ENCODE measurements around the gene FOXE1. TPM values are rescaled to one million over a fixed set of nuclear protein-coding genes. Genes with fewer than 3 reads are reported as not detected.

FOXE1 gene
- total RNA-seq, 2 experiments from 2014 or later = not detected

DNA sequence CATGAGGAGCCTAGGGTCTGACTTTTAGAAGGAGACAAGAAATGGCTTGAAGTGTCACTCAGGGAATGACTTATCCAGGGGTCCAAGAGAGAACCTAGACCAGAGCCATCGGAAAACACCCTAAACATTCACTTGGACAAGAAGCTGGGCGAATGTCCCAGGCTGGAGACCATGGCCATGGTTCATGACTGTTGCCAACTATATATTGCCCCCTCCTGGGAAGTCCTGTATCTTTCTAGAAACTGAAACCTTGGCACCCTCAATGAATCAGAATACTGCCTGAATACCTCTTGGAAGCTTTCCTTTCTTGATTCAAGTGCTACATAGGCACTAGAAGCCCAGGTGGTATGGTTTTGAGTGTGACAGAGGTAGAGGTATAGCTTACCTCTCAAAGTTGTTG is 39.4 kb downstream of the FOXE1 start:
- TF ChIP-seq, protein P1, sequence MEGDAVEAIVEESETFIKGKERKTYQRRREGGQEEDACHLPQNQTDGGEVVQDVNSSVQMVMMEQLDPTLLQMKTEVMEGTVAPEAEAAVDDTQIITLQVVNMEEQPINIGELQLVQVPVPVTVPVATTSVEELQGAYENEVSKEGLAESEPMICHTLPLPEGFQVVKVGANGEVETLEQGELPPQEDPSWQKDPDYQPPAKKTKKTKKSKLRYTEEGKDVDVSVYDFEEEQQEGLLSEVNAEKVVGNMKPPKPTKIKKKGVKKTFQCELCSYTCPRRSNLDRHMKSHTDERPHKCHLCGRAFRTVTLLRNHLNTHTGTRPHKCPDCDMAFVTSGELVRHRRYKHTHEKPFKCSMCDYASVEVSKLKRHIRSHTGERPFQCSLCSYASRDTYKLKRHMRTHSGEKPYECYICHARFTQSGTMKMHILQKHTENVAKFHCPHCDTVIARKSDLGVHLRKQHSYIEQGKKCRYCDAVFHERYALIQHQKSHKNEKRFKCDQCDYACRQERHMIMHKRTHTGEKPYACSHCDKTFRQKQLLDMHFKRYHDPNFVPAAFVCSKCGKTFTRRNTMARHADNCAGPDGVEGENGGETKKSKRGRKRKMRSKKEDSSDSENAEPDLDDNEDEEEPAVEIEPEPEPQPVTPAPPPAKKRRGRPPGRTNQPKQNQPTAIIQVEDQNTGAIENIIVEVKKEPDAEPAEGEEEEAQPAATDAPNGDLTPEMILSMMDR (IDR thresholded peaks at IDR 0.05) = no peak
- peaks cover 3% of the 10 kb centered on the region for H3K36me3 ChIP-seq (ENCODE audit: insufficient read depth, low read length)
- ChIA-PET CTCF (interaction anchor here (0.9 to 4.0 kb wide), 4 partner anchors 9 to 90 kb away, joined by 3 to 78 read pairs (median 4); partner anchors contain the start of genes ANP32B and TRMO), POLR2A (interaction anchor here (0.6 to 5.8 kb wide), 4 partner anchors 9 to 29 kb away, joined by 3 to 60 read pairs (median 6); partner anchors contain the start of gene TRMO)
- H3K4me3 ChIP-seq (ENCODE audit: low read length) = no peak overlapping the region
- Mint-ChIP-seq H3K4me1 (ENCODE audit: low read depth) (peaks cover 20% of the 10 kb centered on the region), H3K36me3 (ENCODE audit: low read depth) (peaks cover 22% of the 10 kb centered on the region), H3K27ac (no peak overlapping the region), H3K9me3 (peaks cover 5% of the 10 kb centered on the region), H3K27me3 (no peaks in the 10 kb centered on the region), H3K4me3 (no peak overlapping the region)
- DNase-seq (no peak), ATAC-seq (ENCODE audit: poor library complexity) (no peak)
- H3K27ac ChIP-seq (ENCODE audit: low read depth in 1 of 2, low read length in 2 of 2) = no peak overlapping the region
- peaks cover 10% of the 10 kb centered on the region for H3K4me1 ChIP-seq (ENCODE audit: insufficient read depth, low read length)
- no peaks in the 10 kb centered on the region for H3K9me3 ChIP-seq (ENCODE audit: control insufficient read depth in 1 of 2, insufficient read depth in 1 of 2, low read length in 2 of 2)
- no peaks in the 10 kb centered on the region for H3K27me3 ChIP-seq (ENCODE audit: control insufficient read depth in 1 of 2, insufficient read depth in 2 of 2, low read length in 2 of 2)
- intact Hi-C loops (cut with DNase I, micrococcal nuclease) = loop anchor here in 1 of 2 experiments (5.0 kb wide), 1 partner anchor 60 kb away; no protein-coding TSS in a partner anchor

DNA sequence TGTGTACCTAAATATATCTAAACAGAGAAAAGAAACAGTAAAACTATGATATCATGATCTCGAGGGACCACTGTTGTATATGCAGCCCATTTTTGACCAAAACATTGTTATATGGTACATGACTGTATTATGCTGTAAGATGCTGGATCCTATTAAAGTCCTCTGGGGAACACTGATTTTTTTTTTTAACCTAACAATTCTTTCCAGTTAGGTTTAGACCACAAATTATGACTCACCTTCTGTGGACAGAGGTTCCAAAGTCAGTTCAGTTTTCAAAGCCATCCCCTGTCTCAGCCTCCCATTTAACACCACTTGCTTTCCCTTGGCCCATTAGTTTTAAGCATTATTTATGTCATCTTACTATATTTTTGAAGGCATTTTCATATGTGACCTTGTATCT is 42.2 kb downstream of the FOXE1 start:
- DNase-seq = no peak
- Mint-ChIP-seq H3K4me3 (no peak overlapping the region), H3K9me3 (peaks cover 5% of the 10 kb centered on the region), H3K4me1 (ENCODE audit: low read depth) (peaks cover 28% of the 10 kb centered on the region), H3K27me3 (no peaks in the 10 kb centered on the region), H3K36me3 (ENCODE audit: low read depth) (peaks cover 18% of the 10 kb centered on the region), H3K27ac (peak overlapping the region; percentile 8)
- CTCF ChIA-PET = interaction anchor here (1.0 to 1.5 kb wide), 4 partner anchors 10 to 27 kb away, joined by 3 to 19 read pairs (median 8); partner anchors contain the start of gene TRMO
- H3K4me3 ChIP-seq (ENCODE audit: low read length) = no peak overlapping the region
- POLR2A ChIA-PET = interaction anchor here (1.2 to 1.9 kb wide), 2 partner anchors 11 to 26 kb away, joined by 13 to 17 read pairs; partner anchors contain the start of gene TRMO
- H3K27ac ChIP-seq (ENCODE audit: low read depth in 1 of 2, low read length in 2 of 2) = no peak overlapping the region
- peaks cover 6% of the 10 kb centered on the region for H3K4me1 ChIP-seq (ENCODE audit: insufficient read depth, low read length)
- H3K9me3 ChIP-seq (ENCODE audit: control insufficient read depth in 1 of 2, insufficient read depth in 1 of 2, low read length in 2 of 2) = no peaks in the 10 kb centered on the region
- peaks cover 6% of the 10 kb centered on the region for H3K36me3 ChIP-seq (ENCODE audit: insufficient read depth, low read length)
- TF ChIP-seq, protein P1 (IDR thresholded peaks at IDR 0.05) = no peak
- no peaks in the 10 kb centered on the region for H3K27me3 ChIP-seq (ENCODE audit: control insufficient read depth in 1 of 2, insufficient read depth in 2 of 2, low read length in 2 of 2)
- intact Hi-C loops (cut with DNase I, micrococcal nuclease) = no loop called here
- ATAC-seq (ENCODE audit: poor library complexity) = no peak

DNA sequence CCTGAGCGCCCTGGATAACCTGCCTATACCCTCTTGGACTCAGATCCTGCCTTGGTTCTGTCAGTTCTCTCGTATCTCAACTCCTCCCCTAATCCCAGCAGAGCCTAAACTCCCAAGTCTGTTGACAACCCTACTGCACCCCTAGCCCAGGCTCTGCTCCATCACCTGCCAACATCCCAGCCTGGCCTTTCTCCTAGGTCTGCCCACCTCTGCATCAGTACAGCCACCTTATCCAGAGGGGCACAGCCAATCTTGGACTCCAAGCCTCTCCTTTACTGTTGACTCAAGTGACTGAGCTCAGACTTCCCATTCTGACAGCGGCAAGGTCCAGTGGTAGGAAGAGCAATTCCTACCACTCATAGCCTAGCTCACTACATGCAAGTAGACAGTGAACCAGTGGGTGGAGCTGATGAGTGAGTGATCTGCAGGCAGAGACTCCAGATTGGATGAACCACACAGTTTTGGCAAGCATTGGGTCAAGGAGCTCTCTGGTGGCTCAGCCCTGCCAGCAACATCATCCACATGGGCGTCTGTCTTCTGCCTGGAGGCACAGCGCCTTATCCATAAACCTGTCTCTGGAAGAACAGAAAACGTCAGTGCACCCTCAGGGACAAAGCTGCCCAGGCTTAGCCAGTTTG is 42.8 kb downstream of the FOXE1 start:
- intact Hi-C loops (cut with DNase I, micrococcal nuclease) = no loop called here
- Histone ChIP-seq H3K27me3 (ENCODE audit: control insufficient read depth in 1 of 2, insufficient read depth in 2 of 2, low read length in 2 of 2) (no peaks in the 10 kb centered on the region), H3K4me3 (ENCODE audit: low read length) (no peak overlapping the region), H3K36me3 (ENCODE audit: insufficient read depth, low read length) (peaks cover 9% of the 10 kb centered on the region), H3K27ac (ENCODE audit: low read depth in 1 of 2, low read length in 2 of 2) (no peak overlapping the region), H3K4me1 (ENCODE audit: insufficient read depth, low read length) (peaks cover 8% of the 10 kb centered on the region), H3K9me3 (ENCODE audit: control insufficient read depth in 1 of 2, insufficient read depth in 1 of 2, low read length in 2 of 2) (no peaks in the 10 kb centered on the region)
- H3K36me3 Mint-ChIP-seq (ENCODE audit: low read depth) = peaks cover 20% of the 10 kb centered on the region
- no peaks in the 10 kb centered on the region for H3K27me3 Mint-ChIP-seq
- H3K9me3 Mint-ChIP-seq = peaks cover 5% of the 10 kb centered on the region
- ATAC-seq (ENCODE audit: poor library complexity) (no peak), DNase-seq (peak in 3 of 14 experiments; percentile 31 to 49 (median 37))
- H3K4me3 Mint-ChIP-seq = no peak overlapping the region
- peak overlapping the region; percentile 8 for H3K27ac Mint-ChIP-seq
- peaks cover 32% of the 10 kb centered on the region for H3K4me1 Mint-ChIP-seq (ENCODE audit: low read depth)
- TF ChIP-seq, protein P1 (IDR thresholded peaks at IDR 0.05) = peak; percentile 21
- ChIA-PET CTCF (interaction anchor here (1.0 to 1.5 kb wide), 4 partner anchors 9 to 27 kb away, joined by 3 to 19 read pairs (median 8); partner anchors contain the start of gene TRMO), POLR2A (interaction anchor here (1.2 to 1.9 kb wide), 2 partner anchors 10 to 25 kb away, joined by 13 to 17 read pairs; partner anchors contain the start of gene TRMO)

All from CD4-positive, alpha-beta T cell (primary cell).